Parathyroid adenoma (tissue), 2 donors: Measurements from ENCODE around the gene FAM241A.

ENCODE experiments used
- H2AFZ ChIP-seq: fragments of 300-600 bp; sonication (generic); one replicate; pipeline ENCODE4 v1.7.0; 2017; ENCODE audit warnings: antibody characterized with exemption, mild to moderate bottlenecking
- H3K27ac ChIP-seq: fragments of 300-600 bp; sonication (generic); one replicate; pipeline ENCODE4 v1.7.0; 2017
- H3K27me3 ChIP-seq: fragments of 300-600 bp; sonication (generic); one replicate; pipeline ENCODE4 v1.7.0; 2017; ENCODE audit warnings: low read length; ENCODE audit not compliant: control insufficient read depth, insufficient read depth
- H3K36me3 ChIP-seq: fragments of 300-600 bp; sonication (generic); one replicate; pipeline ENCODE4 v1.7.0; 2017; ENCODE audit warnings: low read length; ENCODE audit not compliant: control insufficient read depth, insufficient read depth
- H3K4me1 ChIP-seq: fragments of 300-600 bp; sonication (generic); one replicate; pipeline ENCODE4 v1.7.0; 2017; ENCODE audit warnings: control low read depth
- H3K4me2 ChIP-seq: fragments of 300-600 bp; sonication (generic); one replicate; pipeline ENCODE4 v1.7.0; 2017; ENCODE audit warnings: low read length
- H3K4me3 ChIP-seq: fragments of 300-600 bp; sonication (generic); one replicate; pipeline ENCODE4 v1.7.0; 2017; ENCODE audit warnings: low read depth, low read length
- H3K79me2 ChIP-seq: fragments of 300-600 bp; sonication (generic); one replicate; pipeline ENCODE4 v1.7.0; 2017; ENCODE audit warnings: control low read depth
- H3K9ac ChIP-seq: fragments of 300-600 bp; sonication (generic); one replicate; pipeline ENCODE4 v1.7.0; 2017; ENCODE audit warnings: mild to moderate bottlenecking
- H3K9me3 ChIP-seq: fragments of 300-600 bp; sonication (generic); one replicate; pipeline ENCODE4 v1.7.0; 2017; ENCODE audit warnings: low read length; ENCODE audit not compliant: control insufficient read depth
- CTCF ChIP-seq: fragments of 300-600 bp; sonication (generic); IDR thresholded peaks from one replicate; pipeline ENCODE4 v1.7.0; 2017; ENCODE audit warnings: antibody characterized with exemption, mild to moderate bottlenecking
- donor health status: primary hyperparathyroidism.

The FAM241A gene

GRCh38 chr4:112210777-112211176, 65.5 kb downstream of the FAM241A start:
- no peaks in the 10 kb centered on the region for H3K27me3 ChIP-seq

GRCh38 chr4:112213091-112213490, 67.8 kb downstream of the FAM241A start:
- no peaks in the 10 kb centered on the region for H3K27me3 ChIP-seq
- no peak overlapping the region for H3K4me3 ChIP-seq
- H2AFZ ChIP-seq, result no peak overlapping the region
- no peak overlapping the region for H3K4me2 ChIP-seq
- H3K27ac ChIP-seq, result no peak overlapping the region
- H3K79me2 ChIP-seq, result no peaks in the 10 kb centered on the region
- no peak overlapping the region for H3K9ac ChIP-seq
- H3K4me1 ChIP-seq, result no peaks in the 10 kb centered on the region
- TF ChIP-seq CTCF, result no peak
- no peaks in the 10 kb centered on the region for H3K36me3 ChIP-seq
- no peaks in the 10 kb centered on the region for H3K9me3 ChIP-seq

More at GRCh38 chr4:112210777-112211176, 65.5 kb downstream of the FAM241A start:
- H3K9ac ChIP-seq, result no peak overlapping the region
- no peaks in the 10 kb centered on the region for H3K36me3 ChIP-seq
- no peaks in the 10 kb centered on the region for H3K4me1 ChIP-seq
- no peak overlapping the region for H3K4me3 ChIP-seq
- H3K79me2 ChIP-seq, result no peaks in the 10 kb centered on the region
- H3K4me2 ChIP-seq, result no peak overlapping the region
- no peaks in the 10 kb centered on the region for H3K9me3 ChIP-seq
- TF ChIP-seq CTCF, result no peak
- H3K27ac ChIP-seq, result no peak overlapping the region
- H2AFZ ChIP-seq, result no peak overlapping the region

GRCh38 chr4:112213856-112214255, 68.6 kb downstream of the FAM241A start:
- Histone ChIP-seq H3K79me2 (no peaks in the 10 kb centered on the region), H3K27me3 (no peaks in the 10 kb centered on the region), H3K4me1 (no peaks in the 10 kb centered on the region), H3K9ac (no peak overlapping the region), H3K27ac (no peak overlapping the region), H3K9me3 (no peaks in the 10 kb centered on the region), H3K4me3 (no peak overlapping the region), H2AFZ (no peak overlapping the region), H3K36me3 (no peaks in the 10 kb centered on the region), H3K4me2 (no peak overlapping the region)
- TF ChIP-seq CTCF, result no peak

- Histone ChIP-seq H3K9me3 (no peaks in the 10 kb centered on the region), H3K4me3 (no peak overlapping the region), H3K36me3 (no peaks in the 10 kb centered on the region), H3K27ac (no peak overlapping the region), H3K4me1 (no peaks in the 10 kb centered on the region), H3K79me2 (no peaks in the 10 kb centered on the region), H2AFZ (no peak overlapping the region), H3K9ac (no peak overlapping the region), H3K27me3 (no peaks in the 10 kb centered on the region), H3K4me2 (no peak overlapping the region)
- TF ChIP-seq CTCF, result peak; percentile 43
Observed at GRCh38 chr4:112214390-112215264, 69.4 kb downstream of the FAM241A start.
